Keratinocyte (primary cell): ENCODE results near the gene DENND4C. TPM values are rescaled to one million over a fixed set of nuclear protein-coding genes. Genes with fewer than 3 reads are reported as not detected.
"Not testable (repeated sequence)": the region's sequence is repeated elsewhere in the genome, so short reads cannot be mapped to it uniquely, and the experiment has no call there.

ENCODE experiments used
- DNase-seq: peaks from one replicate; pipeline ENCODE4 v3.0.0-alpha.2; 2011; ENCODE audit warnings: low read depth, missing footprints, low spot score
- FAIRE-seq: peaks from 2 replicates; lab custom pipeline; 2011; peaks lifted over from hg19 to GRCh38; lab: Jason Lieb, UNC
- H2AFZ ChIP-seq: 2 replicates; pipeline ENCODE4 v1.6.0; 2012; ENCODE audit warnings: low read length, control low read depth, inconsistent platforms; ENCODE audit not compliant: control insufficient read depth
- H3K27ac ChIP-seq: 2 replicates; pipeline ENCODE4 v1.5.1; 2011; ENCODE audit warnings: low read length; ENCODE audit not compliant: control insufficient read depth, insufficient read depth
- H3K27me3 ChIP-seq: 3 replicates; pipeline ENCODE4 v1.6.0; 2011; ENCODE audit warnings: low read length; ENCODE audit not compliant: control insufficient read depth, insufficient read depth; ENCODE audit errors: extremely low read depth
- H3K36me3 ChIP-seq, 2 experiments: 2 replicates in 1 of 2; 3 replicates in 1 of 2; pipeline ENCODE4 v1.5.1; 2011; ENCODE audit warnings: low read length in 2 of 2, mild to moderate bottlenecking in 1 of 2; ENCODE audit not compliant: control insufficient read depth in 2 of 2, insufficient read depth in 2 of 2; ENCODE audit errors: extremely low read depth in 1 of 2
- H3K4me1 ChIP-seq: 3 replicates; pipeline ENCODE4 v1.5.1; 2011; ENCODE audit warnings: low read length; ENCODE audit not compliant: control insufficient read depth, insufficient read depth; ENCODE audit errors: extremely low read depth
- H3K4me2 ChIP-seq: 3 replicates; pipeline ENCODE4 v1.6.0; 2011; ENCODE audit warnings: low read depth, low read length; ENCODE audit not compliant: control insufficient read depth, insufficient read depth; ENCODE audit errors: extremely low read depth
- H3K4me3 ChIP-seq, 3 experiments: fragments of 200-600 bp in 1 of 3; sonication (generic) in 1 of 3; 2 replicates in 2 of 3; 3 replicates in 1 of 3; pipeline ENCODE4 v1.5.1; 2011 to 2016; ENCODE audit warnings: low read length in 3 of 3, mild to moderate bottlenecking in 3 of 3, control low read depth in 2 of 3, inconsistent platforms in 1 of 3, low read depth in 1 of 3, mixed read lengths in 1 of 3, mixed run types in 1 of 3, moderate library complexity in 1 of 3; ENCODE audit not compliant: control insufficient read depth in 2 of 3, insufficient read depth in 2 of 3; ENCODE audit errors: extremely low read depth in 1 of 3
- H3K79me2 ChIP-seq: 2 replicates; pipeline ENCODE4 v1.6.0; 2012; ENCODE audit warnings: low read length; ENCODE audit not compliant: control insufficient read depth, insufficient read depth
- H3K9ac ChIP-seq: 3 replicates; pipeline ENCODE4 v1.6.0; 2011; ENCODE audit warnings: low read length; ENCODE audit not compliant: control insufficient read depth, insufficient read depth; ENCODE audit errors: extremely low read depth
- H3K9me1 ChIP-seq: 3 replicates; pipeline ENCODE4 v1.6.0; 2011; ENCODE audit warnings: low read length; ENCODE audit not compliant: control insufficient read depth, insufficient read depth; ENCODE audit errors: extremely low read depth
- H3K9me3 ChIP-seq: 2 replicates; pipeline ENCODE4 v1.5.1; 2012; ENCODE audit warnings: low read depth, low read length; ENCODE audit not compliant: control insufficient read depth
- H4K20me1 ChIP-seq: 3 replicates; pipeline ENCODE4 v1.6.0; 2011; ENCODE audit warnings: low read length; ENCODE audit not compliant: control insufficient read depth, insufficient read depth; ENCODE audit errors: extremely low read depth
- EZH2 ChIP-seq: IDR thresholded peaks from one replicate; pipeline ENCODE4 v1.6.1; 2012; ENCODE audit warnings: inconsistent platforms, mild to moderate bottlenecking, low read length, moderate library complexity
- dilution Hi-C: fragments of 300-500 bp; cut with MboI; formaldehyde crosslinking; loops from one replicate; pipeline ENCODE4 v1.7.0; 2020; ENCODE audit warnings: low sequenced_read_pairs; ENCODE audit not compliant: extremely low pct_ligation_motif_present
- polyA plus RNA-seq, 5 experiments: library from polyadenylated mRNA; depleted of rRNA in 3 of 5; stranded (reverse) in 3 of 5; stranded (forward) in 1 of 5; unstranded in 1 of 5; fragments of >200 nt; gene quantifications; 1 replicate in 1 of 5; 2 replicates in 3 of 5; 3 replicates in 1 of 5; pipeline versions ENCODE4 v1.2.1 to v1.2.3, GENCODE V29; 2011 to 2012; ENCODE audit warnings: missing spikeins in 2 of 5, low read depth in 1 of 5, low replicate concordance in 1 of 5
- TF ChIP-seq, protein P1 (sequence below), 3 experiments: IDR thresholded peaks in 1 of 3; conservative IDR thresholded peaks in 1 of 3; optimal IDR thresholded peaks in 1 of 3; 2 replicates in 2 of 3; 3 replicates in 1 of 3; pipeline versions ENCODE3 to v1.5.1; 2011; ENCODE audit warnings: low read length in 3 of 3, mild to moderate bottlenecking in 3 of 3, moderate library complexity in 2 of 3, control low read depth in 1 of 3, inconsistent platforms in 1 of 3; ENCODE audit not compliant: insufficient read depth in 2 of 3; ENCODE audit errors: extremely low read depth in 1 of 3

DENND4C gene
- polyA plus RNA-seq, 1 donor (not counting 4 experiments of a cell fraction or from before 2014, with no cell fraction given) = 25.6 TPM

GRCh38 chr9:19266778-19267384 is 36.4 kb downstream of the DENND4C start:
- not testable (repeated sequence) for DNase-seq, FAIRE-seq

DNA sequence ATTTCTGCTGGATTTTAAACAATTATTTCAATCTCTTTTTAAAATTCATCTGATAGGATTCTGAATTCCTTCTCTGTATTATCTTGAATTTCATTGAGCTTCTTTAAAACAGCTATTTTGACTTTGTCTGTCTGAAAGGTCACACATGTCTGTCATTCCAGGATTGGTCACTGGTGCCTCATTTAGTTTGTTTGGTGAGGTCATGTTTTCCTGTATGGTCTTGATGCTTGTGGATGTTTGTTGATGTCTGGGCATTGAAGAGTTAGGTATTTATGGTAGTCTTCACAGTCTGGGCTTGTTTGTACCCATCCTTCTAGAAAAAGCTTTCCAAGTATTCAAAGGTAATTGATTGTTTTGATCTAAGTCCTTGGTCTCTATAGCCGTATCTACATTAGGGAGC is 39.1 kb downstream of the DENND4C start:
- no peak for DNase-seq
- FAIRE-seq = no peak
- H3K4me2 ChIP-seq = no peak overlapping the region
- H3K9ac ChIP-seq = no peak overlapping the region
- peaks cover 53% of the 10 kb centered on the region for H3K79me2 ChIP-seq
- H2AFZ ChIP-seq = no peak overlapping the region
- no peak for TF ChIP-seq EZH2
- TF ChIP-seq, protein P1, sequence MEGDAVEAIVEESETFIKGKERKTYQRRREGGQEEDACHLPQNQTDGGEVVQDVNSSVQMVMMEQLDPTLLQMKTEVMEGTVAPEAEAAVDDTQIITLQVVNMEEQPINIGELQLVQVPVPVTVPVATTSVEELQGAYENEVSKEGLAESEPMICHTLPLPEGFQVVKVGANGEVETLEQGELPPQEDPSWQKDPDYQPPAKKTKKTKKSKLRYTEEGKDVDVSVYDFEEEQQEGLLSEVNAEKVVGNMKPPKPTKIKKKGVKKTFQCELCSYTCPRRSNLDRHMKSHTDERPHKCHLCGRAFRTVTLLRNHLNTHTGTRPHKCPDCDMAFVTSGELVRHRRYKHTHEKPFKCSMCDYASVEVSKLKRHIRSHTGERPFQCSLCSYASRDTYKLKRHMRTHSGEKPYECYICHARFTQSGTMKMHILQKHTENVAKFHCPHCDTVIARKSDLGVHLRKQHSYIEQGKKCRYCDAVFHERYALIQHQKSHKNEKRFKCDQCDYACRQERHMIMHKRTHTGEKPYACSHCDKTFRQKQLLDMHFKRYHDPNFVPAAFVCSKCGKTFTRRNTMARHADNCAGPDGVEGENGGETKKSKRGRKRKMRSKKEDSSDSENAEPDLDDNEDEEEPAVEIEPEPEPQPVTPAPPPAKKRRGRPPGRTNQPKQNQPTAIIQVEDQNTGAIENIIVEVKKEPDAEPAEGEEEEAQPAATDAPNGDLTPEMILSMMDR (optimal IDR thresholded peaks at IDR 0.05 in 1 of 3, IDR thresholded peaks at IDR 0.05 in 1 of 3, conservative IDR thresholded peaks at IDR 0.05 in 1 of 3; ENCODE audit: extremely low read depth in 1 of 3, insufficient read depth in 2 of 3, low read length in 3 of 3) = no peak
- H4K20me1 ChIP-seq = peaks cover 2% of the 10 kb centered on the region
- no peaks in the 10 kb centered on the region for H3K9me1 ChIP-seq
- no peak overlapping the region for H3K27ac ChIP-seq
- no peak overlapping the region for H3K4me3 ChIP-seq
- no peaks in the 10 kb centered on the region for H3K36me3 ChIP-seq
- H3K27me3 ChIP-seq = no peaks in the 10 kb centered on the region
- dilution Hi-C loops = no loop called here
- H3K9me3 ChIP-seq = no peaks in the 10 kb centered on the region
- H3K4me1 ChIP-seq = no peaks in the 10 kb centered on the region

More at GRCh38 chr9:19266778-19267384, 36.4 kb downstream of the DENND4C start:
- H4K20me1 ChIP-seq, H2AFZ ChIP-seq, H3K9me3 ChIP-seq, H3K4me3 ChIP-seq, dilution Hi-C loops, H3K9me1 ChIP-seq, H3K9ac ChIP-seq, H3K4me2 ChIP-seq, H3K27me3 ChIP-seq, H3K27ac ChIP-seq, H3K4me1 ChIP-seq, H3K36me3 ChIP-seq: not testable (repeated sequence)
- H3K79me2 ChIP-seq = peaks cover 65% of the 10 kb centered on the region
